HCT116 (cell line): ENCODE data around the gene OR2V2. TPM values are rescaled to one million over a fixed set of nuclear protein-coding genes. Genes with fewer than 3 reads are reported as not detected.

Experiments
- ATAC-seq: fragments of 200-7000 bp; cut with Tn5 transposase; 2 replicates; pipeline ENCODE4 v1.9.1; 2020; ENCODE audit warnings: mild to moderate bottlenecking, moderate library complexity
- BruUV-seq: library from RNA; stranded (reverse); fragments of 400-500 nt; replicated peaks from 2 replicates; lab custom pipeline; 2021; lab: Mats Ljungman, UMichigan
- CTCF ChIA-PET: fragments of 300-600 bp; sonication (Branson Sonifier 250); formaldehyde crosslinking; loops from one replicate; lab custom pipeline; 2021; ENCODE audit warnings: antibody characterized with exemption; lab: Charles Lee
- POLR2A ChIA-PET: fragments of 300-600, 350-600 bp; sonication (Branson Sonifier 250); formaldehyde crosslinking; loops from one replicate; lab custom pipeline; 2021; ENCODE audit warnings: antibody characterized with exemption; lab: Charles Lee
- RAD21 ChIA-PET, 2 experiments: fragments of 300-600 bp; sonication (Branson Sonifier 250); formaldehyde crosslinking; loops; one replicate each; lab custom pipeline; 2023; ENCODE audit warnings: low total read pairs in 2 of 2; ENCODE audit not compliant: uncharacterized antibody in 2 of 2, unreplicated experiment in 2 of 2, low non-redundant PET in 1 of 2; lab: Charles Lee
- DNase-seq: peaks from one replicate; pipeline ENCODE4 v3.0.0-alpha.2; 2010; ENCODE audit warnings: low read depth, low spot score
- H2AFZ ChIP-seq: fragments of 200-600 bp; shearing (Covaris generic), sonication (generic); 2 replicates; pipeline ENCODE4 v1.6.1; 2017; ENCODE audit warnings: low read depth, mixed run types, mixed read lengths, antibody characterized with exemption, low read length; ENCODE audit not compliant: poor library complexity, severe bottlenecking
- H3K27ac ChIP-seq: 2 replicates; pipeline ENCODE4 v1.5.1; 2012; ENCODE audit warnings: low read depth, low read length
- H3K27me3 ChIP-seq: fragments of 200-600 bp; sonication (generic); 2 replicates; pipeline ENCODE4 v1.6.1; 2016; ENCODE audit warnings: mixed run types, low read length, mixed read lengths; ENCODE audit not compliant: insufficient read depth
- H3K36me3 ChIP-seq, 2 experiments: fragments of 200-500 bp in 1 of 2; fragments of 200-600 bp in 1 of 2; sonication (Bioruptor generic) in 1 of 2; sonication (generic) in 1 of 2; 2 replicates each; pipeline versions ENCODE4 v1.5.1 to v1.6.1; 2014 to 2016; ENCODE audit warnings: low read length in 2 of 2, inconsistent platforms in 1 of 2, mixed read lengths in 1 of 2, mixed run types in 1 of 2; ENCODE audit not compliant: insufficient read depth in 2 of 2, control insufficient read depth in 1 of 2
- H3K4me1 ChIP-seq, 2 experiments: fragments of 200-600 bp in 1 of 2; sonication (generic) in 1 of 2; 2 replicates each; pipeline versions ENCODE4 v1.5.1 to v1.6.1; 2012 to 2017; ENCODE audit warnings: low read length in 2 of 2, inconsistent platforms in 1 of 2, mild to moderate bottlenecking in 1 of 2, mixed read lengths in 1 of 2, mixed run types in 1 of 2, moderate library complexity in 1 of 2; ENCODE audit not compliant: insufficient read depth in 2 of 2, control insufficient read depth in 1 of 2
- H3K4me2 ChIP-seq: fragments of 200-600 bp; sonication (generic); 2 replicates; pipeline ENCODE4 v1.6.1; 2017; ENCODE audit warnings: mixed run types, low read length, mixed read lengths
- H3K4me3 ChIP-seq, 2 experiments: fragments of 200-600 bp in 1 of 2; sonication (generic) in 1 of 2; replicated peaks in 1 of 2; 2 replicates each; pipeline ENCODE4 v1.5.1; 2011 to 2016; ENCODE audit warnings: low read length in 2 of 2, control low read depth in 1 of 2, low read depth in 1 of 2, mild to moderate bottlenecking in 1 of 2, mixed read lengths in 1 of 2, mixed run types in 1 of 2
- H3K79me2 ChIP-seq: fragments of 200-600 bp; sonication (generic); 2 replicates; pipeline ENCODE4 v1.6.1; 2017; ENCODE audit warnings: mild to moderate bottlenecking, mixed run types, low read length, moderate library complexity, mixed read lengths; ENCODE audit not compliant: insufficient read depth
- H3K9ac ChIP-seq: fragments of 200-600 bp; sonication (generic); 2 replicates; pipeline ENCODE4 v1.6.1; 2016; ENCODE audit warnings: low read length, mixed read lengths
- H3K9me2 ChIP-seq: fragments of 200-600 bp; sonication (generic), shearing (Covaris generic); 2 replicates; pipeline ENCODE4 v1.6.1; 2017; ENCODE audit warnings: mixed run types, mild to moderate bottlenecking, moderate library complexity; ENCODE audit not compliant: insufficient read depth
- H3K9me3 ChIP-seq, 2 experiments: fragments of 200-500 bp in 1 of 2; fragments of 200-600 bp in 1 of 2; sonication (Bioruptor generic) in 1 of 2; sonication (generic) in 1 of 2; 2 replicates each; pipeline ENCODE4 v1.6.1; 2014 to 2017; ENCODE audit warnings: low read length in 2 of 2, mixed read lengths in 2 of 2, inconsistent platforms in 1 of 2, low read depth in 1 of 2, mild to moderate bottlenecking in 1 of 2, mixed run types in 1 of 2, moderate library complexity in 1 of 2; ENCODE audit not compliant: control insufficient read depth in 1 of 2, insufficient read depth in 1 of 2
- H4K20me1 ChIP-seq: fragments of 200-600 bp; sonication (generic), shearing (Covaris generic); 2 replicates; pipeline ENCODE4 v1.6.1; 2017; ENCODE audit warnings: mixed run types, mild to moderate bottlenecking, moderate library complexity; ENCODE audit not compliant: insufficient read depth
- CBX3 ChIP-seq: IDR thresholded peaks from 2 replicates; pipeline ENCODE4 v1.6.1; 2012; ENCODE audit warnings: low read depth
- CEBPB ChIP-seq: IDR thresholded peaks from 2 replicates; pipeline ENCODE4 v1.6.1; 2012; ENCODE audit warnings: low read depth
- EGR1 ChIP-seq: IDR thresholded peaks from 2 replicates; pipeline ENCODE4 v1.6.1; 2012; ENCODE audit warnings: low read depth
- ELF1 ChIP-seq: IDR thresholded peaks from 2 replicates; pipeline ENCODE4 v1.6.1; 2012; ENCODE audit warnings: low read depth, borderline replicate concordance
- EZH2 ChIP-seq: fragments of 200-600 bp; sonication (generic); IDR thresholded peaks from 2 replicates; pipeline ENCODE4 v1.6.1; 2017; ENCODE audit warnings: antibody characterized with exemption, mixed run types
- JUND ChIP-seq: IDR thresholded peaks from 2 replicates; pipeline ENCODE4 v1.6.1; 2012
- POLR2A ChIP-seq: IDR thresholded peaks from 2 replicates; pipeline ENCODE4 v1.7.0; 2011; ENCODE audit warnings: borderline replicate concordance; ENCODE audit not compliant: insufficient read depth, insufficient read length; ENCODE audit errors: extremely low read depth
- POLR2AphosphoS5 ChIP-seq: IDR thresholded peaks from 2 replicates; pipeline ENCODE4 v1.6.1; 2011; ENCODE audit warnings: mild to moderate bottlenecking, low read depth, low read length, moderate library complexity
- RAD21 ChIP-seq: IDR thresholded peaks from 2 replicates; pipeline ENCODE4 v1.6.1; 2012; ENCODE audit warnings: low read depth, mild to moderate bottlenecking
- SIN3A ChIP-seq: IDR thresholded peaks from 2 replicates; pipeline ENCODE4 v1.6.1; 2012; ENCODE audit warnings: low read depth
- SP1 ChIP-seq: IDR thresholded peaks from 2 replicates; pipeline ENCODE4 v1.6.1; 2012; ENCODE audit warnings: low read depth
- SRF ChIP-seq: IDR thresholded peaks from 2 replicates; pipeline ENCODE4 v1.6.1; 2012; ENCODE audit warnings: low read depth
- TCF7L2 ChIP-seq: IDR thresholded peaks from 2 replicates; pipeline ENCODE4 v1.7.0; 2011; ENCODE audit warnings: borderline replicate concordance, inconsistent platforms; ENCODE audit not compliant: insufficient read depth, insufficient read length; ENCODE audit errors: extremely low read depth
- intact Hi-C: fragments of 100-400 bp; cut with micrococcal nuclease; formaldehyde crosslinking; loops from 2 replicates; pipeline ENCODE4 v1.10.0; 2022
- total RNA-seq: library from RNA; stranded (reverse); gene quantifications from one replicate; pipeline ENCODE4 v1.2.1, GENCODE V29; 2021; ENCODE audit not compliant: unreplicated experiment
- TF ChIP-seq, protein P1 (sequence below): IDR thresholded peaks from 2 replicates; pipeline ENCODE4 v1.6.1; 2012
- TF ChIP-seq, protein P2 (sequence below): IDR thresholded peaks from 2 replicates; pipeline ENCODE4 v1.6.1; 2011; ENCODE audit warnings: mild to moderate bottlenecking, low read length, moderate library complexity; ENCODE audit not compliant: insufficient replicate concordance; ENCODE audit errors: extremely low read depth
- TF ChIP-seq, protein P3 (sequence below), 3 experiments: fragments of 200-600 bp in 1 of 3; sonication (generic) in 1 of 3; IDR thresholded peaks in 2 of 3; conservative IDR thresholded peaks in 1 of 3; 2 replicates each; pipeline ENCODE4 v1.5.1; 2012 to 2017; ENCODE audit warnings: low read depth in 2 of 3, low read length in 2 of 3, antibody characterized with exemption in 1 of 3, borderline replicate concordance in 1 of 3, control low read depth in 1 of 3, mild to moderate bottlenecking in 1 of 3, mixed read lengths in 1 of 3, mixed run types in 1 of 3, moderate library complexity in 1 of 3; ENCODE audit not compliant: insufficient read depth in 1 of 3

The OR2V2 gene
- total RNA-seq, 1 experiment from 2014 or later, result not detected

DNA sequence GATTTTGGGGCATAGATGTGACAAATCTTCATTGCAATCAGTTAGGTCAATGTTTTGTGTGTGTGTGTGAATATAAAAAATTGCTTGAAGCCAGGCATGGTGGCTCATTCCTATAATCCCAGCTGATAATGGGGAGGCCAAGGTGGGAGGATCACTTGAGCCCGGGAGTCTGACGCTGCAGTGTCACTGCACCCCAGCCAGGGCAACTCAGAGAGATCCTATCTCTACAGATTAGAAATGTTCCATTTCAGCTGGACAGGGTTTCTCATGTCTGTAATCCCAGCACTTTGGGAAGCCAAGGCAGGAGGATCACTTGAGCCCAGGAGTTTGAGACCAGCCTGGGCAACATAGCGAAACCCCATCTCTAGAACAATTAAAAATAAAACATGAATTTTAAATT is 11.5 kb downstream of the OR2V2 start:
- H3K4me1 ChIP-seq, result peaks cover 12 to 34% of the 10 kb centered on the region in 2 experiments
- H3K9me2 ChIP-seq, result no peaks in the 10 kb centered on the region
- peak overlapping the region; percentile 49 for H2AFZ ChIP-seq
- intact Hi-C loops, result loop anchor here (1.0 to 10.0 kb wide), 3 partner anchors 114 to 375 kb away; partner anchors contain the start of gene BTNL9
- H3K9me3 ChIP-seq, result no peaks in the 10 kb centered on the region
- H3K79me2 ChIP-seq, result no peaks in the 10 kb centered on the region
- no peak for DNase-seq
- no peak overlapping the region for H3K27ac ChIP-seq
- no peaks in the 10 kb centered on the region for H3K36me3 ChIP-seq
- no peaks in the 10 kb centered on the region for H3K27me3 ChIP-seq
- CTCF ChIA-PET, result interaction anchor here (0.7 to 1.1 kb wide), 2 partner anchors 115 to 297 kb away, joined by 3 read pairs; no protein-coding TSS in a partner anchor
- TF ChIP-seq ELF1, result no peak
- TF ChIP-seq, protein P1, sequence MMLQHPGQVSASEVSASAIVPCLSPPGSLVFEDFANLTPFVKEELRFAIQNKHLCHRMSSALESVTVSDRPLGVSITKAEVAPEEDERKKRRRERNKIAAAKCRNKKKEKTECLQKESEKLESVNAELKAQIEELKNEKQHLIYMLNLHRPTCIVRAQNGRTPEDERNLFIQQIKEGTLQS, result no peak
- no peak for TF ChIP-seq RAD21
- TF ChIP-seq SP1, result no peak
- TF ChIP-seq TCF7L2, result no peak
- TF ChIP-seq, protein P2, sequence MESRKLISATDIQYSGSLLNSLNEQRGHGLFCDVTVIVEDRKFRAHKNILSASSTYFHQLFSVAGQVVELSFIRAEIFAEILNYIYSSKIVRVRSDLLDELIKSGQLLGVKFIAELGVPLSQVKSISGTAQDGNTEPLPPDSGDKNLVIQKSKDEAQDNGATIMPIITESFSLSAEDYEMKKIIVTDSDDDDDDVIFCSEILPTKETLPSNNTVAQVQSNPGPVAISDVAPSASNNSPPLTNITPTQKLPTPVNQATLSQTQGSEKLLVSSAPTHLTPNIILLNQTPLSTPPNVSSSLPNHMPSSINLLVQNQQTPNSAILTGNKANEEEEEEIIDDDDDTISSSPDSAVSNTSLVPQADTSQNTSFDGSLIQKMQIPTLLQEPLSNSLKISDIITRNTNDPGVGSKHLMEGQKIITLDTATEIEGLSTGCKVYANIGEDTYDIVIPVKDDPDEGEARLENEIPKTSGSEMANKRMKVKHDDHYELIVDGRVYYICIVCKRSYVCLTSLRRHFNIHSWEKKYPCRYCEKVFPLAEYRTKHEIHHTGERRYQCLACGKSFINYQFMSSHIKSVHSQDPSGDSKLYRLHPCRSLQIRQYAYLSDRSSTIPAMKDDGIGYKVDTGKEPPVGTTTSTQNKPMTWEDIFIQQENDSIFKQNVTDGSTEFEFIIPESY, result no peak
- no peak for TF ChIP-seq SRF
- no peak for TF ChIP-seq POLR2A
- no peak for TF ChIP-seq CEBPB
- TF ChIP-seq CBX3, result no peak
- no peak for TF ChIP-seq SIN3A
- no peak for TF ChIP-seq JUND
- TF ChIP-seq EZH2, result no peak
- TF ChIP-seq, protein P3, sequence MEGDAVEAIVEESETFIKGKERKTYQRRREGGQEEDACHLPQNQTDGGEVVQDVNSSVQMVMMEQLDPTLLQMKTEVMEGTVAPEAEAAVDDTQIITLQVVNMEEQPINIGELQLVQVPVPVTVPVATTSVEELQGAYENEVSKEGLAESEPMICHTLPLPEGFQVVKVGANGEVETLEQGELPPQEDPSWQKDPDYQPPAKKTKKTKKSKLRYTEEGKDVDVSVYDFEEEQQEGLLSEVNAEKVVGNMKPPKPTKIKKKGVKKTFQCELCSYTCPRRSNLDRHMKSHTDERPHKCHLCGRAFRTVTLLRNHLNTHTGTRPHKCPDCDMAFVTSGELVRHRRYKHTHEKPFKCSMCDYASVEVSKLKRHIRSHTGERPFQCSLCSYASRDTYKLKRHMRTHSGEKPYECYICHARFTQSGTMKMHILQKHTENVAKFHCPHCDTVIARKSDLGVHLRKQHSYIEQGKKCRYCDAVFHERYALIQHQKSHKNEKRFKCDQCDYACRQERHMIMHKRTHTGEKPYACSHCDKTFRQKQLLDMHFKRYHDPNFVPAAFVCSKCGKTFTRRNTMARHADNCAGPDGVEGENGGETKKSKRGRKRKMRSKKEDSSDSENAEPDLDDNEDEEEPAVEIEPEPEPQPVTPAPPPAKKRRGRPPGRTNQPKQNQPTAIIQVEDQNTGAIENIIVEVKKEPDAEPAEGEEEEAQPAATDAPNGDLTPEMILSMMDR (IDR thresholded peaks at IDR 0.05 in 2 of 3, conservative IDR thresholded peaks at IDR 0.05 in 1 of 3; ENCODE audit: borderline replicate concordance in 1 of 3, insufficient read depth in 1 of 3, low read depth in 2 of 3, low read length in 2 of 3), result no peak
- TF ChIP-seq POLR2AphosphoS5, result no peak
- no peak for TF ChIP-seq EGR1
- TF ChIP-seq, all 23 proteins: peak for 0
- Histone ChIP-seq H3K9ac (no peak overlapping the region), H4K20me1 (no peaks in the 10 kb centered on the region), H3K4me3 (no peak overlapping the region), H3K4me2 (peak overlapping the region; percentile 17; the same call in 1 of the 2 replicates)
- ChIA-PET RAD21 (no interaction called here), POLR2A (no interaction called here)
- ATAC-seq, result peak; percentile 18
- no TSS peak for BruUV-seq
